ENCODE measurements around the gene SGIP1.

The SGIP1 gene

GRCh38 chr1:66676613-66677298 is 142.8 kb downstream of the SGIP1 start:
- TF ChIP-seq, protein P1, sequence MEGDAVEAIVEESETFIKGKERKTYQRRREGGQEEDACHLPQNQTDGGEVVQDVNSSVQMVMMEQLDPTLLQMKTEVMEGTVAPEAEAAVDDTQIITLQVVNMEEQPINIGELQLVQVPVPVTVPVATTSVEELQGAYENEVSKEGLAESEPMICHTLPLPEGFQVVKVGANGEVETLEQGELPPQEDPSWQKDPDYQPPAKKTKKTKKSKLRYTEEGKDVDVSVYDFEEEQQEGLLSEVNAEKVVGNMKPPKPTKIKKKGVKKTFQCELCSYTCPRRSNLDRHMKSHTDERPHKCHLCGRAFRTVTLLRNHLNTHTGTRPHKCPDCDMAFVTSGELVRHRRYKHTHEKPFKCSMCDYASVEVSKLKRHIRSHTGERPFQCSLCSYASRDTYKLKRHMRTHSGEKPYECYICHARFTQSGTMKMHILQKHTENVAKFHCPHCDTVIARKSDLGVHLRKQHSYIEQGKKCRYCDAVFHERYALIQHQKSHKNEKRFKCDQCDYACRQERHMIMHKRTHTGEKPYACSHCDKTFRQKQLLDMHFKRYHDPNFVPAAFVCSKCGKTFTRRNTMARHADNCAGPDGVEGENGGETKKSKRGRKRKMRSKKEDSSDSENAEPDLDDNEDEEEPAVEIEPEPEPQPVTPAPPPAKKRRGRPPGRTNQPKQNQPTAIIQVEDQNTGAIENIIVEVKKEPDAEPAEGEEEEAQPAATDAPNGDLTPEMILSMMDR (IDR thresholded peaks at IDR 0.05) = no peak
- no peak for TF ChIP-seq ZFX (IDR thresholded peaks at IDR 0.05; ENCODE audit: borderline replicate concordance)
- no peak overlapping the region for H3K27ac ChIP-seq

DNA sequence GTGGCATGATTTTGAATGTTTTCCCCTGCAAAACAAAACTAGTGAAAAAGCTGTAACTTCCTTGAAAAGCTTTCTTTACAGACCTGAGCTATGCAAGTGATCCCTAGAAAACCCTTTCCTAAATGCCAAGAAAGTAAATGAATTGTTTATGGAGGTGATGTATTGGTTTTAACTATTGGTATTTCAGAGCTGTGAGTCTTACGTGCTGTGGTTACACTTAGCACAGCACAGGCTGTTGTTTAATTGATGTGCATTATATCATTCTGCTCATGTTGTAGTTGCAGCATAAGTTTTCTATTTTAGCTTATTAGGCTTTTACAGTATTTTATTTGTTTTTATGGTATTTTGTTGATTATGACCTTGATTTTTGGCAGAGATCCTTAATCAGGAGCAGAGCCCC is 144.2 kb downstream of the SGIP1 start:
- TF ChIP-seq, protein P1 (IDR thresholded peaks at IDR 0.05) = no peak
- TF ChIP-seq ZFX (IDR thresholded peaks at IDR 0.05; ENCODE audit: borderline replicate concordance) = no peak

DNA sequence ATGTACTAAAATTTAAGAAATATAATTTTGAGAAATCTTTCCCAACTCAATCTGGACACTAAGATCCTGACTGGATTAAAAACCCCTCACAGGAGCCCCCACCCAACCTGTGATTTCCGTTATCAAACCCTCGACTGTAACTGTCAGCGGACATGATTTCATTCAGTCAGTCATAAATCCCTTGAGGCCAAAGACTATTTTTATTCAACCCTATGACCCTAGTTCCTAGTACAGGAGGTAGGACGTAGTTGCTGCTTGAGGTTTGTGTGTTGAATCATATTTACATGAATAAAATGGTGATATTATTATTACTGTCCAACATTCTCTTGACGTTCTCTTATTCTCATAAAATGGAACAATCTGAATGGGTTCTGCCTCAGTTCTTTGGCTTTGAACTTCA is 145.2 kb downstream of the SGIP1 start:
- TF ChIP-seq, protein P1 (IDR thresholded peaks at IDR 0.05) = no peak
- TF ChIP-seq ZFX (IDR thresholded peaks at IDR 0.05; ENCODE audit: borderline replicate concordance) = no peak
- H3K27ac ChIP-seq = no peak overlapping the region

More for the DNA sequence above, 144.2 kb downstream of the SGIP1 start:
- H3K27ac ChIP-seq = no peak overlapping the region

GRCh38 chr1:66681686-66682085 is 147.7 kb downstream of the SGIP1 start:
- TF ChIP-seq ZFX (IDR thresholded peaks at IDR 0.05; ENCODE audit: borderline replicate concordance) = no peak
- TF ChIP-seq, protein P1 (IDR thresholded peaks at IDR 0.05) = no peak
- no peak overlapping the region for H3K27ac ChIP-seq

- no peak overlapping the region for H3K27ac ChIP-seq
- TF ChIP-seq, protein P1 (IDR thresholded peaks at IDR 0.05) = no peak
- TF ChIP-seq ZFX (IDR thresholded peaks at IDR 0.05; ENCODE audit: borderline replicate concordance) = no peak
Observed at GRCh38 chr1:66682106-66682505, 148.2 kb downstream of the SGIP1 start.

GRCh38 chr1:66684353-66684752 is 150.4 kb downstream of the SGIP1 start:
- TF ChIP-seq, protein P1 (IDR thresholded peaks at IDR 0.05) = no peak
- TF ChIP-seq ZFX (IDR thresholded peaks at IDR 0.05; ENCODE audit: borderline replicate concordance) = no peak
- H3K27ac ChIP-seq = no peak overlapping the region

DNA sequence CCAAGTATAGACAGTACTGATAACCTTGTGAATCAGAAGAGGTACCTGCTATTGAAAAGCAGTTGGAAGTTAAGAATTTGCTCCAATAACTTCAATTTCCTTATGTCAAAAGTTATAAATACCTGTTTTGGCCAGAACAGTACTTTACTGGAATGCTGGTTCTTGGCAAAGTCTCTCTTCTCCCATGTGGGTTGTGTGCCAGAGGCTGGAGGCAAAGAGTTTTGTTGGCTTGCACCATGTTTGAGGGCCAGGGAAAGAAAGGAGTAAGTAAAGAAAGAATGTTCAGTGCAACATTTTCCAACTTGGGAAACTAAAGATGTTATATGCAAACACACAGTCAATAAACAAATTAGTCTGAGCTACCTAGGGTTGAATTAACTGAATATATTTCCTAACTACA is 151.3 kb downstream of the SGIP1 start:
- TF ChIP-seq, protein P1 (IDR thresholded peaks at IDR 0.05) = no peak
- TF ChIP-seq ZFX (IDR thresholded peaks at IDR 0.05; ENCODE audit: borderline replicate concordance) = no peak

More for the DNA sequence above, 151.3 kb downstream of the SGIP1 start:
- H3K27ac ChIP-seq = no peak overlapping the region

All from 22Rv1 (cell line).